H9 (cell line): ENCODE measurements around the gene GNAI1. TPM values are rescaled to one million over a fixed set of nuclear protein-coding genes. Genes with fewer than 3 reads are reported as not detected.

ENCODE experiments used
- DNase-seq: peaks from one replicate; pipeline ENCODE4 v3.0.0-alpha.2; 2017
- H2AFZ ChIP-seq: one replicate; pipeline ENCODE4 v1.6.1; 2013; ENCODE audit warnings: mild to moderate bottlenecking, low read length, control low read depth, moderate library complexity
- H2AK5ac ChIP-seq: 2 replicates; pipeline ENCODE4 v1.6.1; 2013; ENCODE audit warnings: low read length, control low read depth, mixed read lengths; ENCODE audit not compliant: insufficient read length
- H2BK120ac ChIP-seq: one replicate; pipeline ENCODE4 v1.6.1; 2013; ENCODE audit warnings: low read depth, mild to moderate bottlenecking, low read length, control low read depth, inconsistent platforms; ENCODE audit not compliant: poor library complexity, severe bottlenecking
- H2BK12ac ChIP-seq: 2 replicates; pipeline ENCODE4 v1.6.1; 2013; ENCODE audit warnings: low read length, control low read depth, mixed read lengths, low read depth; ENCODE audit not compliant: insufficient read length
- H2BK15ac ChIP-seq: 2 replicates; pipeline ENCODE4 v1.6.1; 2013; ENCODE audit warnings: low read depth, low read length, control low read depth
- H2BK20ac ChIP-seq: one replicate; pipeline ENCODE4 v1.6.1; 2013; ENCODE audit warnings: low read depth, mild to moderate bottlenecking, low read length, control low read depth, inconsistent platforms; ENCODE audit not compliant: poor library complexity, severe bottlenecking
- H2BK5ac ChIP-seq: 2 replicates; pipeline ENCODE4 v1.6.1; 2013; ENCODE audit warnings: low read length, control low read depth, mixed read lengths; ENCODE audit not compliant: insufficient read length
- H3K14ac ChIP-seq: 2 replicates; pipeline ENCODE4 v1.6.1; 2013; ENCODE audit warnings: low read length, control low read depth; ENCODE audit not compliant: insufficient read depth
- H3K18ac ChIP-seq: 2 replicates; pipeline ENCODE4 v1.6.1; 2013; ENCODE audit warnings: low read depth, mild to moderate bottlenecking, mixed read lengths, low read length, control low read depth; ENCODE audit not compliant: insufficient read length
- H3K23ac ChIP-seq: 2 replicates; pipeline ENCODE4 v1.6.1; 2013; ENCODE audit warnings: low read length, control low read depth, mixed read lengths, low read depth; ENCODE audit not compliant: insufficient read length
- H3K23me2 ChIP-seq: 2 replicates; pipeline ENCODE4 v1.6.1; 2013; ENCODE audit warnings: low read depth, mild to moderate bottlenecking, mixed read lengths, low read length, control low read depth; ENCODE audit not compliant: insufficient read length, poor library complexity, severe bottlenecking
- H3K27ac ChIP-seq: 2 replicates; pipeline ENCODE4 v1.5.1; 2013; ENCODE audit warnings: low read length, control low read depth, mixed read lengths, low read depth; ENCODE audit not compliant: insufficient read length
- H3K27me3 ChIP-seq: 2 replicates; pipeline ENCODE4 v1.6.1; 2013; ENCODE audit warnings: low read length, control low read depth, inconsistent platforms; ENCODE audit not compliant: insufficient read depth
- H3K4ac ChIP-seq: 2 replicates; pipeline ENCODE4 v1.6.1; 2013; ENCODE audit warnings: low read depth, mild to moderate bottlenecking, control low read depth, inconsistent platforms, low read length, moderate library complexity
- H3K4me1 ChIP-seq: 2 replicates; pipeline ENCODE4 v1.6.1; 2013; ENCODE audit warnings: low read length, control low read depth, inconsistent platforms; ENCODE audit not compliant: insufficient read depth
- H3K4me2 ChIP-seq: 2 replicates; pipeline ENCODE4 v1.6.1; 2013; ENCODE audit warnings: low read length, control low read depth, mixed read lengths; ENCODE audit not compliant: insufficient read length, insufficient read depth
- H3K56ac ChIP-seq: 2 replicates; pipeline ENCODE4 v1.6.1; 2013; ENCODE audit warnings: low read depth, mild to moderate bottlenecking, mixed read lengths, low read length, control low read depth; ENCODE audit not compliant: insufficient read length
- H3K79me1 ChIP-seq: 2 replicates; pipeline ENCODE4 v1.6.1; 2013; ENCODE audit warnings: low read depth, mild to moderate bottlenecking, moderate library complexity, low read length, control low read depth, inconsistent platforms; ENCODE audit not compliant: insufficient read depth, poor library complexity, severe bottlenecking
- H3K79me2 ChIP-seq: 2 replicates; pipeline ENCODE4 v1.6.1; 2013; ENCODE audit warnings: low read length, control low read depth, inconsistent platforms; ENCODE audit not compliant: insufficient read depth
- H3K9ac ChIP-seq: 2 replicates; pipeline ENCODE4 v1.6.1; 2013; ENCODE audit warnings: low read length, control low read depth, mixed read lengths; ENCODE audit not compliant: insufficient read length; ENCODE audit errors: extremely low read depth
- H3K9me3 ChIP-seq: one replicate; pipeline ENCODE4 v1.6.1; 2013; ENCODE audit warnings: low read depth, low read length, inconsistent platforms; ENCODE audit not compliant: control insufficient read depth
- H3T11ph ChIP-seq: one replicate; pipeline ENCODE4 v1.6.1; 2013; ENCODE audit warnings: mild to moderate bottlenecking, low read length, control low read depth, inconsistent platforms
- H4K20me1 ChIP-seq: one replicate; pipeline ENCODE4 v1.6.1; 2013; ENCODE audit not compliant: control insufficient read depth, insufficient read length, insufficient read depth
- H4K5ac ChIP-seq: 2 replicates; pipeline ENCODE4 v1.6.1; 2013; ENCODE audit warnings: low read depth, mild to moderate bottlenecking, mixed read lengths, low read length, control low read depth; ENCODE audit not compliant: insufficient read length
- H4K8ac ChIP-seq: replicated peaks from 2 replicates; pipeline ENCODE4 v1.6.1; 2013; ENCODE audit warnings: low read length, control low read depth, mixed read lengths, low read depth; ENCODE audit not compliant: insufficient read length
- H4K91ac ChIP-seq: 2 replicates; pipeline ENCODE4 v1.6.1; 2013; ENCODE audit warnings: low read depth, mild to moderate bottlenecking, moderate library complexity, mixed read lengths, low read length, control low read depth; ENCODE audit not compliant: insufficient read length
- H3K27ac Mint-ChIP-seq, 3 experiments: 2 replicates in 2 of 3; 3 replicates in 1 of 3; pipeline ENCODE4 v1.8.0; 2020 to 2021; ENCODE audit warnings: mixed read lengths in 3 of 3, mild to moderate bottlenecking in 1 of 3, moderate library complexity in 1 of 3
- H3K27me3 Mint-ChIP-seq: 2 replicates; pipeline ENCODE4 v1.8.0; 2021; ENCODE audit warnings: low read depth, mild to moderate bottlenecking, moderate library complexity, mixed read lengths
- H3K36me3 Mint-ChIP-seq, 3 experiments: 2 replicates in 2 of 3; 3 replicates in 1 of 3; pipeline ENCODE4 v1.8.0; 2020 to 2021; ENCODE audit warnings: low read depth in 3 of 3, mixed read lengths in 3 of 3; ENCODE audit not compliant: insufficient read depth in 1 of 3
- H3K4me1 Mint-ChIP-seq, 2 experiments: 2 replicates each; pipeline ENCODE4 v1.8.0; 2020; ENCODE audit warnings: mixed read lengths in 2 of 2
- H3K4me3 Mint-ChIP-seq, 2 experiments: 2 replicates in 1 of 2; 3 replicates in 1 of 2; pipeline ENCODE4 v1.8.0; 2020 to 2021; ENCODE audit warnings: mild to moderate bottlenecking in 2 of 2, mixed read lengths in 2 of 2, moderate library complexity in 1 of 2
- H3K9me3 Mint-ChIP-seq, 2 experiments: 2 replicates in 1 of 2; 3 replicates in 1 of 2; pipeline ENCODE4 v1.8.0; 2020; ENCODE audit warnings: mild to moderate bottlenecking in 2 of 2, mixed read lengths in 2 of 2, moderate library complexity in 1 of 2
- WGBS: extraction: QIAGEN DNeasy Blood & Tissue Kit; methylation state at CpG from one replicate; pipeline ENCODE4 v1.1.7; 2013; ENCODE audit warnings: missing lambda C conversion rate, low lambda C conversion rate, mixed read lengths; ENCODE audit not compliant: insufficient read length; ENCODE audit errors: extremely low coverage; 5-methylcytosine and 5-hydroxymethylcytosine counted together
- total RNA-seq: library from RNA; stranded (reverse); gene quantifications from 2 replicates; pipeline ENCODE4 v1.2.1, GENCODE V29; 2021
- TF ChIP-seq, protein P1 (sequence below): fragments of 200-600 bp; sonication (generic); conservative IDR thresholded peaks from 3 replicates; pipeline ENCODE4 v1.8.0; 2021; ENCODE audit warnings: antibody characterized with exemption, mild to moderate bottlenecking

GNAI1 gene
- total RNA-seq, 1 experiment from 2014 or later = 14.1 TPM

DNA sequence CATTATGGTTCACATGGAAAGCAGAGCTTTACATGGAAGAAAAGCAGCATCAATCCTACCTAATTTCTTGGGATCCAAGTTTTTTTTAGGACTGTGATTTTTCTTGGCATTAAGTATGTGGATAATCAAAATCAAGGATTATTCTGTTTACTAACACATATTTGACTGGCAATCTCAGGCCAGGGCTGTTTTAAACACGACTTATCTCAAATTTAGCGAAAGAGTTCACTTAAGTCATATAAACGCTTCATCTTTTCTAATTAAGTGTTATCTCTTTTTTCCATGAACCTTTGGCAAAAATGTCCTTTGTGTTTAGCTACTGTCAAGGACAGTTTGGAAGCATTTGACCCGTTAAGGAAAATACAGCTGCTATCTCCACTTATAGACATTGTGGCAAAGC is 92.0 kb downstream of the GNAI1 start:
- Histone ChIP-seq H3K79me1 (no peaks in the 10 kb centered on the region), H3K9ac (no peak overlapping the region), H2BK5ac (no peak overlapping the region), H2AK5ac (no peak overlapping the region), H3K56ac (no peak overlapping the region), H2BK15ac (no peak overlapping the region), H4K8ac (no peak overlapping the region), H3K27me3 (no peaks in the 10 kb centered on the region), H3K9me3 (no peaks in the 10 kb centered on the region), H2BK20ac (no peak overlapping the region), H3K79me2 (no peaks in the 10 kb centered on the region), H3K27ac (no peak overlapping the region), H3K23me2 (no peaks in the 10 kb centered on the region), H2BK120ac (no peak overlapping the region), H3K4ac (no peak overlapping the region), H3K18ac (no peak overlapping the region), H2AFZ (no peak overlapping the region), H3K4me2 (no peak overlapping the region), H4K91ac (no peak overlapping the region), H4K5ac (no peak overlapping the region), H3T11ph (no peak overlapping the region), H2BK12ac (no peak overlapping the region), H4K20me1 (no peaks in the 10 kb centered on the region), H3K4me1 (peaks cover 2% of the 10 kb centered on the region; the same call in 1 of the 2 replicates), H3K23ac (no peak overlapping the region), H3K14ac (no peak overlapping the region)
- Mint-ChIP-seq H3K27me3 (no peaks in the 10 kb centered on the region), H3K4me1 (peaks cover 20 to 21% of the 10 kb centered on the region in 2 experiments), H3K27ac (no peak overlapping the region; a peak in 1 of 7 replicates), H3K9me3 (no peaks in the 10 kb centered on the region), H3K4me3 (no peak overlapping the region), H3K36me3 (no peaks in the 10 kb centered on the region)
- WGBS = no CpG with 5 or more reads among the region's 4 CpGs
- no peak for DNase-seq
- TF ChIP-seq, protein P1, sequence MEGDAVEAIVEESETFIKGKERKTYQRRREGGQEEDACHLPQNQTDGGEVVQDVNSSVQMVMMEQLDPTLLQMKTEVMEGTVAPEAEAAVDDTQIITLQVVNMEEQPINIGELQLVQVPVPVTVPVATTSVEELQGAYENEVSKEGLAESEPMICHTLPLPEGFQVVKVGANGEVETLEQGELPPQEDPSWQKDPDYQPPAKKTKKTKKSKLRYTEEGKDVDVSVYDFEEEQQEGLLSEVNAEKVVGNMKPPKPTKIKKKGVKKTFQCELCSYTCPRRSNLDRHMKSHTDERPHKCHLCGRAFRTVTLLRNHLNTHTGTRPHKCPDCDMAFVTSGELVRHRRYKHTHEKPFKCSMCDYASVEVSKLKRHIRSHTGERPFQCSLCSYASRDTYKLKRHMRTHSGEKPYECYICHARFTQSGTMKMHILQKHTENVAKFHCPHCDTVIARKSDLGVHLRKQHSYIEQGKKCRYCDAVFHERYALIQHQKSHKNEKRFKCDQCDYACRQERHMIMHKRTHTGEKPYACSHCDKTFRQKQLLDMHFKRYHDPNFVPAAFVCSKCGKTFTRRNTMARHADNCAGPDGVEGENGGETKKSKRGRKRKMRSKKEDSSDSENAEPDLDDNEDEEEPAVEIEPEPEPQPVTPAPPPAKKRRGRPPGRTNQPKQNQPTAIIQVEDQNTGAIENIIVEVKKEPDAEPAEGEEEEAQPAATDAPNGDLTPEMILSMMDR = no peak
